ENCODE results near the gene INHA.

- TF ChIP-seq CTCF (IDR thresholded peaks at IDR 0.05), result no peak
- peak in 1 of 2 donors; percentile 46 for TF ChIP-seq POLR2A (IDR thresholded peaks at IDR 0.05)
These were observed 26.2 kb upstream of the INHA start for GRCh38 chr2:219545943-219546352.

Data from Peyer's patch (tissue), 4 donors.